Activated T-cell treated with anti-CD3 and anti-CD28 coated beads, Interleukin-2, amount 50 U/mL, for 48 hours (primary cell): ENCODE data around the gene CENPP.

ENCODE experiments used
- DNase-seq, 2 experiments: peaks; one replicate each; pipeline ENCODE4 v3.0.0-alpha.2; 2020

Gene CENPP

DNA sequence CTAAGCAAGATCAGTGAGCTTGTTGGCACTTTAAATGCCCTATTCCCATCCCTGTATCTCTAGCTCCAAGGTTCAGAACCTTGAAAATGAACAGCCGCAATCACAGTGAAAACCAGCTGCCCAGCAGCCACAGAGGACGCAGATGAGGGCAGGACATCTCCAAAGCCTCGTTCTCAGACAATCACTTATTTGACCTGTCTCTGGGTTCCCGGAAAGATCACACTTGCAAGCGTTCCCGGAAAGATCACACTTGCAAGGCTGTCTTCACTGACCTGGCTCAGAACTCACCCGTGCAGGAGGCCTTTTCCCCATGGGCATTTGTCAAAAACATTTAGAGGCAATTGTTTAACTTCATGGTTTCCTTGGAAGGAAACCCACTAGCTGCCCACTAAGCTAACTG lies 318.5 kb downstream of the CENPP start:
- DNase-seq: no peak

DNA sequence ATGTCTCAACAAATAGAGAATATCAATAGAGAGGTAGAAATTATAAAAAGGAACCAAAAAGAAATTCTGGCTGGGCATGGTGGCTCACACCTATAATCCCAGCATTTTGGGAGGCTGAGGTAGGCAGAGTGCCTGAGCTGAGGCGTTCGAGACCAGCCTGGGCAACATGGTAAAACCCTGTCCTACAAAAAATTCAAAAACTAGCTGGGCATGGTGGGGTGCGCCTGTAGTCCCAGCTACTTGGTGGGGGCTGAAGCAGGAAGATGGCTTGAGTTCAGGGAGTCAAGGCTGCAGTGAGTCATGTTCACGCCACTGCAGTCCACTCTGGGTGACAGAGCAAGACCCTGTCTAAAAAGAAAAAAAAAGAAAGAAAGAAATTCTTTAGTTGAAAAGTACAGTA lies 319.3 kb downstream of the CENPP start:
- no peak for DNase-seq

DNA sequence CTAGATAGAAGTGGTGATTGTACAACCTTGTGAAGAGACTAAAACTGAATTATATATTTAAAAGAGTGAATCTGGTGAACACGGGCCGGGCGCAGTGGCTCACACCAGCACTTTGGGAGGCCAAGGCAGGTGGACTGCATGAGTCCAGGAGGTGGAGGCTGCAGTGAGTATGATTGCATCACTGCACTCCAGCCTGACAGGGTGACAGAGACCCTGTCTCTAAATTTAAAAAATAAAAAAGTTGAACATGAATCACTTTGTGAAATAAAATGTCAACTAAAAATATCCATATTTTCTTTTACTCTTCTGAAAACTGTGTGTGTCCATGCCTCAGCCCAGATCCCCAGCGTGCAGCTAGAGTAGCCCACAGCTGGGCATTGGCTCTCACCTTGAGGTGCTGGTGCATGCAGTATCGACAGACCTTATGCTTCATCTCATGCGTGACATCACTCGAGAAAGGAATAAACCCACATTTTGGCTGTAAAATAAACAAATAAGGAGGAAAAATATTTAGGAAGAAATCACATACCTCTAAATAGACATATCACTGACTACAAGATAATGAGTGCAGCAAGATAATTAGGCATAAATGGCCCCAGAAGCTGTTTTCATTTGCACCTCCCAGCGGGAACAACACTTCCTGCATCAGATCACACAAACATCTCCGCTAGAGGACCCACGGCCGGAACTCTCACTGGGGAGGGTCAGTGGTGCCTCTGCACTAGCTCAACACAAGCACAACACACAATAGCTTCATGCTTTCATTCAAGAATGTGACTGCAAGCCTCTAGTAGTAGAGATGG lies 322.1 kb downstream of the CENPP start:
- no peak for DNase-seq

DNA sequence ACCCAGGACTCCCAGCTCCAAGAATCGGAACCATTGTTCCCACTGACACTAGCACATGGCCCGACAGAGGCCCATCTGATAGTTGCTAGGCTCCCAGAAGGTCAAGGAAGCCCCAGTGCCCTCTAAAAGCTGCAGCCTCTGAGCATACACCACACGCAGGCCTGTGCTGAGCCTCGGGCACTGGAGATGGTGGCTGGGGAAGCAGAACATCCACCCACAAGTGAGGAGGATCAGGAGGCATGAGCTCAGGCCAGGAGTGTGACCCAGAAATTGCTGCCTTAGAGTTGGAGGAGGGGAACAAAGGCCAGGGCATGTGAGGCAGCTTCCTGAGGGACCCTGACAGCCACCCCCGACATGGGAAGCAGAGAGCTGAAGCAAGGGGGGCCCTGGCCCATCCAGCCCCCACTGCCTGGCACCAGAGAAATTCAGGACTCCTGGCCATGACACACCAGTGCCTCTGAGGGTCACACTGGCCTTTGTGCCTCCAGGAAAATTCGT lies 322.8 kb downstream of the CENPP start:
- DNase-seq: no peak

DNA sequence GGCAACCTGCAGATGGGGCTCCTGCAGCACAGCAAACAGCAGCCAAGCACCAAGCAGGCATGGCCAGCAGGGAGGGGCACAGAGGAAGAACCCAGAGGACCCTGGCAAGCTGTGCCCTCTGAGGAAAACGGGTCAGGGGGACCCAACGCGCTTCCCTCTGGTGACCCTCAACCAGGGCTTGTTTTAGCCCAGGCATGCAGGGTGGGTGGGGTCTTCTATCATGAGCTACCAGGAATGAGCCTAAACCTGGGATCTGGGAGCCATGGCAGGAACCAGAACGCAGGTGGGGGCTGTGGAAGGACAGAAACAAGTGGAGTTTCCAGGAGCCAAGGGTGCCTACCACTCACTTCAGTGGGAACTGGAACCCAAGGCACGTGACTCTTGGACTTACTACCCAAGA lies 323.3 kb downstream of the CENPP start:
- DNase-seq: no peak

DNA sequence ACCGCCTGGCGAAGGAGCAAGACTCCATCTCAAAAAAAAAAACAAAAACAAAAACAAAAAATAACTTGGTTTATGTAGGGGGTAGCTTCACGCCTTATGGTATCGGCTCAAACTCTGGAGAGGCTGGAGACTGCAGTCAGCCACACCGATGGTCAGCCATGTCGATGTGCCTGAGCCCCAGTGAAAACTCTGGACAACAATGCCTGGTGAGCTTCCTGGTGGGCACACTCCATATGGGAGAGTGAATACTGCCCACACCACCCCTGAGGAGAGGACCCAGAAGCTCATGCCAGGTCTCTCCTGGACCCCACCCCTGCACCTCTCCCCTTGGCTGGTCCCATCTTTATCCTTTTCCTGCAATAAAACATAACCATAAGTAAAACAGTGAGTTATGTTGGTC lies 324.5 kb downstream of the CENPP start:
- DNase-seq: no peak

DNA sequence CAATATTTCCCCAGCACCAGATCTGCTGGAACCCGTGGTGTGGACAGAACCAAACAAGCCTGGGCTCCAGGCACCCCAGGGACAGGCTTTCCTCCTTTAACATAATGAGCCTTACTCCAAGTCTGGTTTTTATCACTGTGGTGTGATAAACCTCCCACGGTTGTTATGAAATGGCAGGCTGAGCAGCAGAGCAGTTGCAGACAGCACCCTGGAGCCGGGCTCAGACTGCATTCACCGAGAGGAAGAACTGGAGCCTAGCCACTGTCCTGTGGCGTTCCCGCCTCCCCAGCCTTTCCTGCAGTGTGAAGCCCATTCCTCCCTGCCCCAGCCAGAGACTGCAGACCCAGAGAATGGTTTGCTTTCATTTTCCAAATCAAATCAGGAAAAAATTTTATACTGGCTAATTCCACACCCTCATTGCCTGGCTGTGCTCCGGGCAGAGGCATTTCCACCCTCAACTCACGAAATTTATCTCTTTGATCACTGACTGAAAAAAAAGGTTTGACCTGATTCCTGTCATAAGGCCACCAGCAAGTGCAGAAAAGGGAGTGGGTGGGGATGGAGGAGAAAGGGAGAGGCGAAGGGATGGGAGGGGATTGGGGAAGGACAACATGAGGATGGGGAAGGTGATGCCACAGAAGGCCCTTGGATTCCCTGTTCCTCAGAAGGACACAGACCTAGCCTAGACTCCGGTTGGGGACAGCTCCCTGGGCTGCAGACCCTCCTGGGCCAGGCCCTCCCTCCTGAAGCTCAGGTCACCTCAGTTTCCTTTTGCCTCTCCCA lies 325.3 kb downstream of the CENPP start:
- no peak for DNase-seq

DNA sequence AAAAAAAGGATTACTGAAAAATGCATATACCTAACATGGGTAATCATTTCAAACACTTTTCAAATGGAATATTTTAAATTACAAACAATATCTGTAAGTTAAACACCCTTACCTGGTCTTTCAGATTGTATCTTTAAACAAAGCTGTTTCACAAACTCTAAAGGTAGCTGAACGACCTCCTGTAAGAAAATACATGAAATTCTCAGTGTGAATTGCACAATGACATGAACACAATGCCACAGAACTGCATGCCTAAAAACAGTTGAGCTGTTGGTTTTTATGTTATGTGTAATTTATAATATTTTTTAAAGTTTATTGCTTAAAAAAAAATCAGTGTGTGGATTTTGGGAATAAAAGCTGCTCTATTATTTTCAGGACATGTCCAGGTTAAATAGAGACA lies 326.7 kb downstream of the CENPP start:
- DNase-seq: no peak

DNA sequence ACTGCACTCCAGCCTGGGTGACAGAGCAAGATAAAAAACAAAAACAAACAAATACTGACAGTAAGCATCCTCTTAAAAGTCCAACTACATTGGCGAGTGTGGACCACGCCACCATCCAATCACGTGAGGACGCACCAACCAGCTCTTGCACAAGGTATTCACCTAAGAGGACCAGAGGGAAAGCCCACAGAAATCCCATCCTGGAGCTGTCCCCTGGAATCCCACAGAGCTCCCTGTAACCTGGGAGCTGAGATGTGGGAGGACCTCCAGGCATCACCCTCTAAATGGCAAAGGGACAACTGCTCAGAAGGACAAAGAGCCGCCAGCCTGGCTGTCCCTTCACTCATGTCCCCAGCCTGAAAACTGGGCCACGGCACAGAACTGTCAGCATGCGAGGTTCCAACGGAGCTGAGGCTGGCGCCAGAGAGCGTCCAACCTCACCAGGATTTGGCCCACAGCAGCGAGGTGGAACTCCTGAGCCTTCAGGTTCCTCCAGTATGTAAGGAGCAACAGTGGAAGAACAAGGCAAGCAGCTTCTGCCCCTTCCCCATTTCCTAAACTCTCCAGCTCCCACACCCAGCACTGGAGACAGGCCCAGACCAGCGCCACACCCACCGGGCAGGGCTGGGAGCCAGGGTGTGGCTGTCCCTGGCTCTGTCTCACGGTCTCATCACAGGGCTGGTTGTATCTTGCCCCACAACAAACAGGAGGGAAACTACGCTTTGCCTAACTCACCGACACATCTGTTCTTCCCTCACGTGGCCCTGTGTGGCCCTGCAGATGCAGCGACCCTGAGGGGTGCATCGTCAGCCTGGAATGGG lies 328.9 kb downstream of the CENPP start:
- DNase-seq: no peak

DNA sequence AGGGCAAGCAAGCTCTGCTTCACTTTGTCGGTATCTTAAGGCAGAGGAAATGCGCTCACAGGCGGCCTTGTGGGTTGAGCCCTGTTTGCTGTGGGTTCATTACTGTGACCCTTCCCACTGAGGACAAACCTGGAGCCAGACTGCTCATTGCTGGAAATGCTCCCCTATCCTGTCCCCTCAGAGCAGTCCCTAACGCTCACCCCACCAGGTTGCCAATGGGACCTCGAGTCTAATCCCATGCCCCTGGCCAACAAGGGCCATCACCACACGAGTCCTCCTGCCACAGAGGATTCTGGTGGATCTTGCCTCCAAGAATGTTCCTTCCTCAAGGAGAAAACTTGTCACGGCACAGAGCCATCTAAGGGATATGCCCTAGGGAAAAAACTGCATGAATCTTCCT lies 329.6 kb downstream of the CENPP start:
- no peak for DNase-seq

DNA sequence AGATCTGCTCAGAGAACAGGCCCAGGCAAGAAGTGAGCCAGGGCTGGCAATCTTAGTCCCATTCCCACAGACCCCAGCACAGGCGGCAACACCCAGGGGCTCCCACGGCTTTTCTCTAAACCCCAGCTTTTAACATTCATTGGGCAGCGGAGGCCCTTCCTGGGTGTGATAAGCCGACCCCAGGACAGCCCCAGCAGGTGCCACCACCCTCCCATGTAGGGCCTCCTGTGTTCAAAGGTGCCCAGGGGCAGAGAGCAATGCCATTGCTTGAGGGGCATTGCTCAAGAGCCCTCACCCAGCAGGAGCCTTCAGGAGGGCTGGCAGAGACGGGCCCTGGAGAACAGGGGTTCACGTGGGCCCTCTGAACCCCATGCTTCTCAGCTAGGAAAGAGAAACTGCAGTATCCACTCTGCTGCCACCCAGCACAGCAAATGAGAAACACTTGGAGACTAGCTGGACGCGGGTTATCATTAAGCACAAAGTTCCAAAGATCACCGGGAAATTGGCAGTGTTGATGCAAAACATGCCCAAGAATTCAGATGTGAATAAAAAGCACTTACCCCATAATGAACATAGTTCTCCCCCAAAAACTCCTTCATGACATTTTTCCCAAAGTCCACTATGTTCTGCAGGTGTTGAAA lies 330.3 kb downstream of the CENPP start:
- no peak for DNase-seq

DNA sequence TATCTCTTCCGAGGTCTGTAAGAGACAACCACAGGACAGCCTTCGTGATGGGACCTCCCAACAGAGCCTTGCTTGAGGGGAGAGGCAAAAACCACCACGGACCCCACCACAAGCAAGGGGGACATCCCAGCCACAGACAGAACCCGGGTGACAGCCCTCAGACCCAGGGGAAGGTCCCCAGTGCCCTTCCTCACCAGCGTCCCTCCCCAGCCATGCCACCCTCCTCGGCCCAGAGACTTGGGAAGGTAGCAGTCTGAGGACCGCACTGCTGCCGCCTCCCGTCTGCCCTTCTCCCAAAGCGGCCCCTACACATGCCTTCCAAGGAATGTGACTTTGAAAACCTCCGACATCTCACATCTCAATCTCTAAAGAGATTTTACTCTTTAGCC lies 330.8 kb downstream of the CENPP start:
- no peak for DNase-seq

DNA sequence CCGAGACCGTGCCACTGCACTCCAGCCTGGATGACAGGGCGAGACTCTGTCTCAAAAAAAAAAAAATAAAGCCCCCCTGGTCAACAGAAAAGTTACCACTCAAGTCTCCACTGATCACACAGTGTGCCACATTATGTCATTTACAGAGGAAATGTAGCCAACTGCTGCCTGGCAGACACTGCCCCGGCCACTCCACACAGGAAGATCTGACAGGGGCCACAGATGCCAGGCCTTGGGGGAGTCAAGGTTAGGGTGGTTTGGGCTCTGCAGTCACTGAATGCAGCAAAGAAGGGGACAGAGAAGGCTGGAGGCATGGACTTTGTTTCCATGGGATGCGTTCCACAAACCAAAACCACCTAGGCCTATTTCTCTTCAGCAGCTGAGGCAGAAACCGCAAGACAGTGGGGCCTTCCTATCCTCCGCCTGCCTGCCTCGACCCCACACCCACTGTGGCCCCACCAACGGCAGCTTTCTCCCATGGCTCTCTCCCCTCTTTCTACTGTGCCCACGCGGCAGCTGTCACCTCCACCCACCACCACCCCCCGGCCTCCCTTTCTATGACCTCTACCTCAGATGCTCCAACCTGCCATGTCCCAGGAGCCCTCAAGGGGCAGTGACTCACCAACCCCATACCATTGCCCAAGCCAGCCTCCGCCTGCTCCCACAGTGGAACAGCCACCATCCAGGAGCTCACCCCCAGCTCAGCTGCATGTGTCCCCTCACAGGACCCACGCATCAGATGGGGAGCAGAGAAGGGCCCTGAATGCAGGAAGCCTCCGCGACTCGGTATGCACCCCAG lies 331.7 kb downstream of the CENPP start:
- DNase-seq: no peak

DNA sequence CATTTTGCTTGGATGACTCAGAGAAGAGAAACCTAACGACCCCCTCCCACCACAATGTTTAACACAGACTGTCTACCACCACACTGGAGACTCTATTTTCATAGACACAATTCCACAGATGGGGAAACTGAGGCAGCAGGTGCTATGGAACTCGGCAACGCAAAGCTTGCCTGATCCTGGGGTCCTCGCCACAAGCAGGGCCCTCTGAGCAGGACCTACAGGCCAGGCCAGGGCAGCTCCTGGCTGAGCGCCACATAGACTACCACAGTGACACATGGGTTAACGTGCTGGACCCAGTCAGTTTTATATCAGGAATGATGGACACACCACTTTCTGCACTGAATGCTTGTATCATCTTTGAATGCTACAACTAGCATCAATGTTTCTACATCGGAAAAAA lies 332.4 kb downstream of the CENPP start:
- no peak for DNase-seq

DNA sequence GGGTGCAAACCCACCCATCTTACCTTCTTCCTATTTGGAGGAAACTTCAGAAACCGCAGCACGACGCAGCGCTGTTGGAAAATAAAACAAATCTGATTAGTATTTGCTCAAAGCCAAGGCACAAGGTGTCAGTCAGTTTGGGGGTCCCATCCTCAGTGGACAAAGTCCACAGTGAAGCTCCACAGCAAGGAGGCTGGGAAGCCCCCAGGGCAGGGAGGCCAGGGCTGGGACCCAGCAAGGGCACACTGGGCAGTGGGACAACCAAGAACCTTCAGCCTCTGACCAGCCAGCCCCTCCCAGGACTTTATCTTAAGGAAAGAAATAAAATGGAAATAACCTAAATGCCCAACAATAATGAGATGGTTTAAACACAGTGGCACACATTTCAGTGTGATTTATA lies 332.9 kb downstream of the CENPP start:
- no peak for DNase-seq

DNA sequence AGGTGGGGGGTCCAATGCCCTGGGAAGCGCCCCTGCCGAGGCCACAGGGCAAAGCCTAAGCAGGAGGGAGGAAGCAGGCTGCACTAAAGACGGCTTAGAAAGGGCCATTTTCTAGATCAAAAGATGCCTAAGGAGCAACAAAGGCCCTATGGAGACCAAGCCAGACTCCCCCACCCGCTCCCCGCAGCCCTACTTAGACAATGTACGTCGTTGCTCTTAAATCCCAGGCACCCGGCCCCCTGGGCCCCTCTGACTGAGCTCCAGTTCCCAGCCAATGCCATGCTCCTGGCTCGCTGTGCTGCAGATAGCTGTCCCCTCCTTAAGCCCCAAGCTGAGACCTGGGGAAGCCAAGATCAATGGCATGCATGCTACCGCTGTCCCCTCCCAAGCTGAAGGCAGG lies 333.8 kb downstream of the CENPP start:
- DNase-seq: no peak

DNA sequence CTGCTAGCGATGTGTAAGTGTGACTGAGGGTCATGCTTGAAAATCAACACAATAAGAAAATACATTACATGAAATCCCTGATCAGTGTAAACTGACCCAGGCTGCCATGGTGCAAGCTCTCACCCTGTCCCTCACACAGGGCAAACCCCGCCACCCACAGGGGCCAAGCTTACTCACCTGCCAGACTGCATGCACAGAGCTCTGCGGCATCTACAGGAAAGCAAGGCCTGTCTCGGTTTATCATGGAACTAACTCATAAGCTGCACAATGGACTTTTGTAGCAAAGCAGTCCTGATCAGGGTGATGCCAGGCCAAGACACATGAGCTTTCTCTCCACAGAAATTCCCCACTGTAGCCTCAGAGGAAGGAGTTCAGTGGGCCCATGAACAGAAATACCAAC lies 334.5 kb downstream of the CENPP start:
- no peak for DNase-seq

DNA sequence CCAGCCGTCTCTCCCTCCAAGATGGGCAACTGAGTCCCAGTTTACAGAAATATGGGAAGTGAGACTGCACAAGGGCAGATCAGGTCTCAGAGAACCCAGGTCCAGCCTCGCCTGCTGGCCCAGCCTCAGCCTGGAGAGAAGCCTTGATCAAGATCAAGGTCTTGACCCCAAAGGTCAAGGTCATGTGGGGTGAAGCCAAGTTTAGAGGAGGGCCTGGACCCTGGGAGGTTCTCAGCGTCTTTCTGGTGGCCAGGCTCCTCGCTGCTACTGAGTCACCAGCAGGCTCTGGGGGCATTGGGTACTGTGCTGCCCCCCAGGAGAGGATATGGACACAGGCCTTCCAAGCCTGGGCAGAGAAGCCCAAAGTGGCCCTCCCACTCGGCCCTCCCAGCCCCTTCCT lies 335.4 kb downstream of the CENPP start:
- DNase-seq: no peak

DNA sequence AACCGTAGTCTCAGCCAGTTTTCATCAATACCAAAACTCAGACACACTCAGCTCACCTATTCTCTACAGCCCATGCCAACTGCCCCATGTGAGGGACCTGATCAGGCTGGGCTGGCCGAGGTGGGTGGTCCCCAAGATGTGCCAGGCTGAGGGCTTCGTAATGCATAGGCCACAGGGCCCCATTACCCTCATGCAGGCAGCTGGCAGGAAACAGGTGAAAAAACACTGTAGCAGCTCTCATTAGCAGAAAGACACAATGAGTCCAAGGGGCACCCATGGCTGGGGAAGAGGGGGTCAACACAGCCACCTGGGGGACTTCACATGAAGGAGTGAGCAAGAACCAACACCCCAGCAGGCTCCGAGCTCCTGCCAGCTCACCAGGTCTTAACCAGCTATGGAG lies 336.0 kb downstream of the CENPP start:
- DNase-seq: no peak

DNA sequence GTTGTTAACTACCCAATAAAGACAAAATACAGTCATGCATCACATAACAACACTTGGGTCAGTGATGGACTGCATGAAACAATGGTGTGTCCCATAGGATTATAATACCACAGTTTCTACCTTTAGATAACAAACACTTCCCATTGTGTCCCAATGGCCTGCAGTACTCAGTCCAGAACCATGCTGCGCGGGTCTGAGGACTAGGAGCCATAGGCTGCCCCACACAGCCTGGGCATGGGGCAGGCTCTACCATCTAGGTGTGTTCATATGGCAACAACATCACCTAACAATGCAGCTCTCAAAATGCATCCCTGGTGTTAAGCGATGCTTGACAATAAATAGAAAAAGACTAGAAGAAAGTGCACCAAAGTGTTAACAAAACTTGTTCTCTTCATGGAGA lies 337.4 kb downstream of the CENPP start:
- no peak for DNase-seq

DNA sequence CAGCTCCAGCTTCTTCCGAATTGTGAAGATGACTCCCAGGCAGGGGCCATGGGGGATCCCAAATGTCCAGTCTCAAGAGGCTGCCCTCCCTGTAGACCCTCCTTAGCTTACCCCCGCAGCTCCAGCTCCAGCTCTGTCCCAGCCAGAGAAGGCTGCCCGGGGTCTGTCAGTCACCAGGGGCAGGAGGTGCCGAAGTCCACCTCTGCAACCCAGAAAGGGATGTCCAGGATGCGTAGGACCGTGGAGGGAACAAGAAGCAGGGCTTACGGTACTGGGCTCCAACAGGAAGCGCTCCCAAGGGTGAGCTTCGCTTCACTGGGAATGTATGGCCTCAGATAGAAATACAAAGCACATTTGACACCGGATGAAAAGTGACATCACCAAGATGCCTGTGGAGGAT lies 338.2 kb downstream of the CENPP start:
- DNase-seq: no peak
